GM23338 (cell line): Measurements from ENCODE around the gene SORCS3. TPM values are rescaled to one million over a fixed set of nuclear protein-coding genes. Genes with fewer than 3 reads are reported as not detected.
A peak's percentile ranks its signal among the peaks of the same experiment; 100 is the strongest.

ENCODE experiments used
- ATAC-seq: fragments of 200-7000 bp; cut with Tn5 transposase; 3 replicates; pipeline ENCODE4 v1.9.1; 2020
- DNase-seq: peaks from one replicate; pipeline ENCODE4 v3.0.0-alpha.2; 2015; ENCODE audit warnings: low spot score
- H2AFZ ChIP-seq: fragments of 200-600 bp; sonication (generic); 2 replicates; pipeline ENCODE4 v1.8.0; 2016; ENCODE audit warnings: antibody characterized with exemption, mild to moderate bottlenecking, moderate library complexity
- H3F3A ChIP-seq: fragments of 200-600 bp; sonication (generic); replicated peaks from 2 replicates; pipeline ENCODE4 v1.8.0; 2017; ENCODE audit warnings: antibody characterized with exemption, mixed run types, low read depth
- H3K27ac ChIP-seq: fragments of 200-600 bp; sonication (generic); 2 replicates; pipeline ENCODE4 v1.6.1; 2016; ENCODE audit warnings: low read depth
- H3K27me3 ChIP-seq: fragments of 200-600 bp; sonication (generic); 2 replicates; pipeline ENCODE4 v1.8.0; 2016; ENCODE audit warnings: mild to moderate bottlenecking, mixed run types, moderate library complexity; ENCODE audit not compliant: insufficient read depth
- H3K36me3 ChIP-seq: fragments of 200-600 bp; sonication (generic); 2 replicates; pipeline ENCODE4 v1.8.0; 2016; ENCODE audit warnings: mild to moderate bottlenecking; ENCODE audit not compliant: insufficient read depth
- H3K4me1 ChIP-seq: fragments of 200-600 bp; sonication (generic); 2 replicates; pipeline ENCODE4 v1.8.0; 2016; ENCODE audit warnings: mild to moderate bottlenecking, moderate library complexity; ENCODE audit not compliant: insufficient read depth
- H3K4me2 ChIP-seq: fragments of 200-600 bp; sonication (generic); 2 replicates; pipeline ENCODE4 v1.7.1; 2017; ENCODE audit warnings: mixed run types
- H3K4me3 ChIP-seq: fragments of 200-600 bp; sonication (generic); 2 replicates; pipeline ENCODE4 v1.6.1; 2016; ENCODE audit warnings: mixed run types
- H3K79me2 ChIP-seq: fragments of 200-600 bp; sonication (generic); replicated peaks from 2 replicates; pipeline ENCODE4 v1.8.0; 2017; ENCODE audit warnings: mild to moderate bottlenecking; ENCODE audit not compliant: insufficient read depth
- H3K9me2 ChIP-seq: fragments of 200-600 bp; sonication (generic); 2 replicates; pipeline ENCODE4 v1.8.0; 2017; ENCODE audit not compliant: insufficient read depth
- H4K20me1 ChIP-seq: fragments of 200-600 bp; sonication (generic); replicated peaks from 2 replicates; pipeline ENCODE4 v1.8.0; 2017; ENCODE audit warnings: mild to moderate bottlenecking; ENCODE audit not compliant: insufficient read depth
- H3K27ac Mint-ChIP-seq: 2 replicates; pipeline ENCODE4 v1.8.0; 2020; ENCODE audit warnings: inconsistent platforms, mild to moderate bottlenecking, moderate library complexity, mixed read lengths
- H3K27me3 Mint-ChIP-seq: 3 replicates; pipeline ENCODE4 v1.8.0; 2022; ENCODE audit warnings: low read depth, mild to moderate bottlenecking, moderate library complexity, mixed read lengths, inconsistent platforms; ENCODE audit not compliant: insufficient read depth, poor library complexity
- H3K36me3 Mint-ChIP-seq: 3 replicates; pipeline ENCODE4 v1.8.0; 2021; ENCODE audit warnings: low read depth, mild to moderate bottlenecking, inconsistent platforms, moderate library complexity, mixed read lengths
- H3K4me1 Mint-ChIP-seq: 3 replicates; pipeline ENCODE4 v1.8.0; 2020; ENCODE audit warnings: mild to moderate bottlenecking, inconsistent platforms, mixed read lengths
- H3K4me3 Mint-ChIP-seq: 3 replicates; pipeline ENCODE4 v1.8.0; 2021; ENCODE audit warnings: moderate library complexity, mild to moderate bottlenecking, inconsistent platforms, mixed read lengths
- H3K9me3 Mint-ChIP-seq: 3 replicates; pipeline ENCODE4 v1.8.0; 2020; ENCODE audit warnings: moderate library complexity, mild to moderate bottlenecking, inconsistent platforms, mixed read lengths
- CTCF ChIP-seq, 2 experiments: fragments of 200-600 bp in 1 of 2; sonication (generic) in 1 of 2; conservative IDR thresholded peaks; 2 replicates each; pipeline versions ENCODE4 v1.5.1 to v1.6.1; 2016 to 2017; ENCODE audit warnings: antibody characterized with exemption in 2 of 2, low read depth in 2 of 2, mild to moderate bottlenecking in 2 of 2, moderate library complexity in 1 of 2
- ETS1 ChIP-seq: IDR thresholded peaks from 2 replicates; pipeline ENCODE4 v1.6.1; 2016; ENCODE audit warnings: antibody characterized with exemption
- JUNB ChIP-seq: IDR thresholded peaks from one replicate; pipeline ENCODE4 v1.6.1; 2016; ENCODE audit warnings: antibody characterized with exemption; ENCODE audit not compliant: unreplicated experiment
- NANOG ChIP-seq: IDR thresholded peaks from 2 replicates; pipeline ENCODE4 v1.6.1; 2016; ENCODE audit warnings: antibody characterized with exemption, borderline replicate concordance
- POLR2AphosphoS5 ChIP-seq: IDR thresholded peaks from 2 replicates; pipeline ENCODE4 v1.6.1; 2016; ENCODE audit warnings: antibody characterized with exemption, low read depth
- STAT1 ChIP-seq: IDR thresholded peaks from one replicate; pipeline ENCODE4 v1.6.1; 2016; ENCODE audit warnings: antibody characterized with exemption; ENCODE audit not compliant: unreplicated experiment
- ZNF114 ChIP-seq: fragments of 250-450 bp; sonication (Bioruptor Pico); IDR thresholded peaks from 2 replicates; pipeline ENCODE4 v1.5.0; 2020; ENCODE audit warnings: mild to moderate bottlenecking, moderate library complexity
- ZNF331 ChIP-seq: fragments of 250-450 bp; sonication (Bioruptor Pico); IDR thresholded peaks from 2 replicates; pipeline ENCODE4 v1.5.0; 2020; ENCODE audit warnings: low read depth, mild to moderate bottlenecking, moderate library complexity
- ZNF462 ChIP-seq: fragments of 250-450 bp; sonication (Bioruptor Pico); IDR thresholded peaks from 2 replicates; pipeline ENCODE4 v1.5.0; 2020; ENCODE audit warnings: mild to moderate bottlenecking, moderate library complexity
- polyA plus RNA-seq: library from polyadenylated mRNA; unstranded; fragments of >200 nt; fragmentation: Nextera tagmentation; extraction: Ambion mirVana; gene quantifications from 2 replicates; pipeline ENCODE4 v1.2.1, GENCODE V29; 2016
- total RNA-seq: library from RNA; depleted of rRNA; stranded (reverse); fragments of >200 nt; shearing (Covaris generic); gene quantifications from 2 replicates; pipeline ENCODE4 v1.2.3, GENCODE V29; 2014

The SORCS3 gene
- total and polyA plus RNA-seq, 2 experiments from 2014 or later: 0.37 to 1.4 TPM

- TF ChIP-seq ETS1 (no peak), POLR2AphosphoS5 (no peak), STAT1 (no peak), CTCF (conservative IDR thresholded peaks at IDR 0.05; ENCODE audit: low read depth in 2 of 2) (no peak), ZNF462 (CRISPR knock-in tag) (no peak), ZNF331 (CRISPR knock-in tag) (no peak), NANOG (no peak), JUNB (no peak), ZNF114 (CRISPR knock-in tag) (no peak)
- H3K36me3 Mint-ChIP-seq: peaks cover 6% of the 10 kb centered on the region; the same call in 1 of the 3 replicates
Measured at GRCh38 chr10:104811166-104811565, 170.1 kb downstream of the SORCS3 start.

More at GRCh38 chr10:104811166-104811565, 170.1 kb downstream of the SORCS3 start:
- Histone ChIP-seq H3K4me3 (no peak overlapping the region), H3K9me2 (0 out of 2 replicates have a peak, but pooled peaks cover 5% of the 10 kb centered on the region), H3K27me3 (no peaks in the 10 kb centered on the region), H3K79me2 (no peaks in the 10 kb centered on the region), H3K4me2 (no peak overlapping the region), H3F3A (no peaks in the 10 kb centered on the region), H3K4me1 (peaks cover 11% of the 10 kb centered on the region), H3K27ac (no peak overlapping the region), H2AFZ (peak overlapping the region; percentile 20; the same call in 1 of the 2 replicates), H4K20me1 (no peaks in the 10 kb centered on the region), H3K36me3 (no peaks in the 10 kb centered on the region)
- no peak overlapping the region for H3K27ac Mint-ChIP-seq
- ATAC-seq (no peak), DNase-seq (no peak)
- peaks cover 2% of the 10 kb centered on the region for H3K27me3 Mint-ChIP-seq
- no peaks in the 10 kb centered on the region; the same call in 2 of the 3 replicates for H3K9me3 Mint-ChIP-seq
- peaks cover 15% of the 10 kb centered on the region for H3K4me1 Mint-ChIP-seq
- H3K4me3 Mint-ChIP-seq: no peak overlapping the region
